ENCODE results near the gene TAOK3.
A peak's percentile ranks its signal among the peaks of the same experiment; 100 is the strongest.

The TAOK3 gene

GRCh38 chr12:118334939-118335567 lies 37.7 kb downstream of the TAOK3 start:
- ChIA-PET POLR2A (no interaction called here), CTCF (interaction anchor here (0.8 to 2.5 kb wide), 7 partner anchors 10 to 67 kb away, joined by 3 to 11 read pairs (median 3); partner anchors contain the start of gene SUDS3)
- TF ChIP-seq, protein P1, sequence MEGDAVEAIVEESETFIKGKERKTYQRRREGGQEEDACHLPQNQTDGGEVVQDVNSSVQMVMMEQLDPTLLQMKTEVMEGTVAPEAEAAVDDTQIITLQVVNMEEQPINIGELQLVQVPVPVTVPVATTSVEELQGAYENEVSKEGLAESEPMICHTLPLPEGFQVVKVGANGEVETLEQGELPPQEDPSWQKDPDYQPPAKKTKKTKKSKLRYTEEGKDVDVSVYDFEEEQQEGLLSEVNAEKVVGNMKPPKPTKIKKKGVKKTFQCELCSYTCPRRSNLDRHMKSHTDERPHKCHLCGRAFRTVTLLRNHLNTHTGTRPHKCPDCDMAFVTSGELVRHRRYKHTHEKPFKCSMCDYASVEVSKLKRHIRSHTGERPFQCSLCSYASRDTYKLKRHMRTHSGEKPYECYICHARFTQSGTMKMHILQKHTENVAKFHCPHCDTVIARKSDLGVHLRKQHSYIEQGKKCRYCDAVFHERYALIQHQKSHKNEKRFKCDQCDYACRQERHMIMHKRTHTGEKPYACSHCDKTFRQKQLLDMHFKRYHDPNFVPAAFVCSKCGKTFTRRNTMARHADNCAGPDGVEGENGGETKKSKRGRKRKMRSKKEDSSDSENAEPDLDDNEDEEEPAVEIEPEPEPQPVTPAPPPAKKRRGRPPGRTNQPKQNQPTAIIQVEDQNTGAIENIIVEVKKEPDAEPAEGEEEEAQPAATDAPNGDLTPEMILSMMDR (IDR thresholded peaks at IDR 0.05; ENCODE audit: control extremely low read depth, extremely low read depth, low read depth, missing control alignments): no peak

DNA sequence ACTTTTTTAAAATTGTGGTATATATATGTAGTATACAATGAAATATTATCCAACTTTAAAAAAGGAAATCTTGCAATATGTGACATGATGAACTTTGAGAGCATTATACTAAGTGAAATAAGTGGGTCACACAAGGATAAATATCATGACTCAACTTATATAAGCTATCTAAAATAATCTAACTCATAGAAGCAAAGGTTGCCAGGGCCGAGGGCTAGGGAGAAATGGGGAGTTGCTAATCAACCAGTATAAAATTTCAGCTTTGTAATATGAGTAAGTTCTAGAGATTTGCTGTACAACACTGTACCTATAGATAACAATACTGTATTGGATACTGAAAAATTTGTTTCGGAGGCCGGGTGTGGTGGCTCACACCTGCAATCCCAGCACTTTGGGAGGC lies 38.5 kb downstream of the TAOK3 start:
- DNase-seq (ENCODE audit: extremely low spot score): no peak
- ChIA-PET POLR2A (no interaction called here), CTCF (interaction anchor here (1.1 to 2.5 kb wide), 5 partner anchors 11 to 42 kb away, joined by 3 to 11 read pairs (median 4); partner anchors contain the start of gene SUDS3)
- TF ChIP-seq, protein P1 (IDR thresholded peaks at IDR 0.05; ENCODE audit: control extremely low read depth, extremely low read depth, low read depth, missing control alignments): no peak

More at GRCh38 chr12:118334939-118335567, 37.7 kb downstream of the TAOK3 start:
- DNase-seq (ENCODE audit: extremely low spot score): no peak

DNA sequence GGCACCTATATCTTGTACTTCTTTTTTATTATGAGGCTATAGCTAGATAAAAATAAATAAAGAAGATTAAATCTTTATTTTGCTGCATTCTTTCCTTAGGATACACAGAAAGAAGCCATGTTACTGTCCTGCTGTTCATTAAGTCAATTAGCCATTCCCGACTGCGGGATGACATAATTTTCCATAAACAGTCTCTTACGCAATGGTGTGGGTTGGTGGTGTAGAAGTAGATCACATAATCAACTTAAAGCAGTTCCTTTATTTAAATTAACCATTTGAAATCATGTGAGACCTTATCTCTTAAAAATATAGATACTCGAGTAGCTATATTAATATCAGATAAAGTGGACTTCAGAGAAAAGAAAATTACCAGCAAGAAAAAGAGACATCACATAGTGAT lies 40.2 kb downstream of the TAOK3 start:
- CTCF ChIA-PET: interaction anchor here (0.7 to 1.1 kb wide), 3 partner anchors 19 to 29 kb away, joined by 3 read pairs; no protein-coding TSS in a partner anchor
- no peak for DNase-seq (ENCODE audit: extremely low spot score)
- TF ChIP-seq, protein P1 (IDR thresholded peaks at IDR 0.05; ENCODE audit: control extremely low read depth, extremely low read depth, low read depth, missing control alignments): no peak
- POLR2A ChIA-PET: no interaction called here

- ChIA-PET POLR2A (interaction anchor here (0.7 kb wide), 1 partner anchor 65 kb away, joined by 3 read pairs; no protein-coding TSS in a partner anchor), CTCF (interaction anchor here (1.6 to 1.8 kb wide), 3 partner anchors 21 to 45 kb away, joined by 5 to 6 read pairs (median 5); partner anchors contain the start of gene SUDS3)
- peak; percentile 33 for DNase-seq (ENCODE audit: extremely low spot score)
- TF ChIP-seq, protein P1 (IDR thresholded peaks at IDR 0.05; ENCODE audit: control extremely low read depth, extremely low read depth, low read depth, missing control alignments): no peak
These were observed 42.2 kb downstream of the TAOK3 start for GRCh38 chr12:118330421-118331018.

DNA sequence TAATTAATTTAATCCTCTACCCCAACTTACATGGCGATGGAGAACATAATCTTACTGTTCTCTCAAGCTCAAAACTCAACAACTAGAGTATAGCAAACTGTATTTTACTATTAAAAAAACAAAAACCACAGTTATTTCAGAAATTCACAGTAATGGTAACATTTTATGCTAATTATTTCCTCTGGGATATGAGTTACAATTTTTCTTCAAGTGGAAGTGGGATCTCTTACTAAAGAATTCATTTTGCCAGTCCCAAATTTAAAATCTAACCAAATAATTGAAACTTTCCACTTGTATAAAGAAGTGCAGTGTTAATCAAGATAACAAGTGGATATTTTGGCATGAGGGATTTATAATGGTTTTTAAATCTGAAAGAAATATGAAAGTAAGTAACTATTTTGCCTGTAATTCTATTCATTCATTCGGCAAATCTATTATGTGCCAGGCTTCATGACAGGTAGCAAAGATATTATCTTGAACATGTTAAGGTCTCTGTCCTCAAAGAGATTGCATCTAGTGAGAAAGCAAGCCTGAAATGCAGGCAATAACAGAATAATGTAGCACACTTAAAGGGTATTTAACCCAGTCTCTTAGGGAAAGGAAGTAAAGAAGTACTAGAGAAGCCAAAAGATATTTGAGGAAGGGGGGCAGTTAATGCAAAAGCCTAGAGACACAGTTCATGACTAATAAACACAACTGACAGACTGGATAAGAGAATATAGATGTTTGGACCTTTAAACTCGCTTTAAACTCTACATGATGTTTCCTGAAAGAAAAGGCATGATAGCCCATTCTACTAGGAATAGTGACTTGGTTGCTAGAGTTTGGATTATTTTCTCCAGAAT lies 44.0 kb downstream of the TAOK3 start:
- ChIA-PET POLR2A (no interaction called here), CTCF (interaction anchor here (0.8 kb wide), 1 partner anchor 20 kb away, joined by 3 read pairs; no protein-coding TSS in a partner anchor)
- no peak for DNase-seq (ENCODE audit: extremely low spot score)
- TF ChIP-seq, protein P1 (IDR thresholded peaks at IDR 0.05; ENCODE audit: control extremely low read depth, extremely low read depth, low read depth, missing control alignments): no peak

GRCh38 chr12:118327391-118327790 lies 45.3 kb downstream of the TAOK3 start:
- ChIA-PET CTCF (interaction anchor here (1.1 kb wide), 1 partner anchor 12 kb away, joined by 3 read pairs; no protein-coding TSS in a partner anchor), POLR2A (no interaction called here)
- no peak for DNase-seq (ENCODE audit: extremely low spot score)
- TF ChIP-seq, protein P1 (IDR thresholded peaks at IDR 0.05; ENCODE audit: control extremely low read depth, extremely low read depth, low read depth, missing control alignments): no peak

All from GM10248 (cell line).